ENCODE data around the gene LARP1.

DNA sequence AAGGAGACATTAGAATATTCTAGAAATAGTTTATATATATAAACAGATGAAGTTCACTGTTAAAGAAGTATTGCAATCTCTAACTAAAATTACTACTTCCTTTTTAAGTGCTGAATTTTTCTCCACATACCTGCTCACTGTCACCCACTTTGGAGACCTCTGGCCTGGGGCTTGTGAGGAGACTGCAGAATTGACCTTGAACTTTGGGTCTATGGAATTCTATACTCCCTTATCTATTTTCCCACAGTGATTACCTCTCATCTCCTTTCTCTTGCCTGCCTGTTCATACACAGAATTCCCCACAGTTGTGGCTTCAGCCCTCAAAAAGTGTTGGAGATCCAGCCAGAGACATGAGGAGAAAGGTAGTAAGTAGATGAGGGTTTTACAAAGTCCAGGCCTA is 45.4 kb downstream of the LARP1 start:
- TF ChIP-seq, protein P1, sequence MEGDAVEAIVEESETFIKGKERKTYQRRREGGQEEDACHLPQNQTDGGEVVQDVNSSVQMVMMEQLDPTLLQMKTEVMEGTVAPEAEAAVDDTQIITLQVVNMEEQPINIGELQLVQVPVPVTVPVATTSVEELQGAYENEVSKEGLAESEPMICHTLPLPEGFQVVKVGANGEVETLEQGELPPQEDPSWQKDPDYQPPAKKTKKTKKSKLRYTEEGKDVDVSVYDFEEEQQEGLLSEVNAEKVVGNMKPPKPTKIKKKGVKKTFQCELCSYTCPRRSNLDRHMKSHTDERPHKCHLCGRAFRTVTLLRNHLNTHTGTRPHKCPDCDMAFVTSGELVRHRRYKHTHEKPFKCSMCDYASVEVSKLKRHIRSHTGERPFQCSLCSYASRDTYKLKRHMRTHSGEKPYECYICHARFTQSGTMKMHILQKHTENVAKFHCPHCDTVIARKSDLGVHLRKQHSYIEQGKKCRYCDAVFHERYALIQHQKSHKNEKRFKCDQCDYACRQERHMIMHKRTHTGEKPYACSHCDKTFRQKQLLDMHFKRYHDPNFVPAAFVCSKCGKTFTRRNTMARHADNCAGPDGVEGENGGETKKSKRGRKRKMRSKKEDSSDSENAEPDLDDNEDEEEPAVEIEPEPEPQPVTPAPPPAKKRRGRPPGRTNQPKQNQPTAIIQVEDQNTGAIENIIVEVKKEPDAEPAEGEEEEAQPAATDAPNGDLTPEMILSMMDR (IDR thresholded peaks at IDR 0.05) = no peak
- no peak for TF ChIP-seq EZH2 (IDR thresholded peaks at IDR 0.05; ENCODE audit: borderline replicate concordance, insufficient read depth, low read depth, low read length, poor library complexity, severe bottlenecking)
